CD1c-positive myeloid dendritic cell (primary cell): ENCODE data around the gene CINP.
"Not testable (repeated sequence)": the region's sequence is repeated elsewhere in the genome, so short reads cannot be mapped to it uniquely, and the experiment has no call there.

Source experiments
- DNase-seq: peaks from one replicate; pipeline ENCODE4 v3.0.0-alpha.2; 2016; ENCODE audit errors: extremely low spot score

The CINP gene

DNA sequence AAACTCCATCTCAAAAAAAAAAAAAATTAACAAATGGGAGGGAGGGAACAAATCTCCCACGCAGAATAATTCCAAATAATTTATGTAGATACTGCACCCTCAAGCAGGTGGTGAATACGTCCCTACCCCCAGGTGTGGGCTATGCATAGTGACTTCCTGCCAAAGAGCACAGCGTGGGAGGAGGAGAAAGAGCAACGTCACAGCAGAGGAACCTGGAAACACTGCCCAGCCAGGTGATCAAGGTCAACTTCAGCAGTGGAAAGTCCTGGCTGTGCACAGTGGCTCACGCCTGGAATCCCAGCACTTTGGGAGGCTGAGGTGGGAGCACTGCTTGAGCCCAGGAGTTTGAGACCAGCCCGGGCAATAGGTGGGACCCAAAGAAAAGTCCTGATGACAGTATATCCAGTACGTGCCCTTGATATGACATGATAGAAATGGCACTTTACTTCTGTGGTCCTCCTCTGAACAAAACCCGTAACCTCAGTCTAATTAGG lies 9.5 kb downstream of the CINP start:
- DNase-seq = no peak

DNA sequence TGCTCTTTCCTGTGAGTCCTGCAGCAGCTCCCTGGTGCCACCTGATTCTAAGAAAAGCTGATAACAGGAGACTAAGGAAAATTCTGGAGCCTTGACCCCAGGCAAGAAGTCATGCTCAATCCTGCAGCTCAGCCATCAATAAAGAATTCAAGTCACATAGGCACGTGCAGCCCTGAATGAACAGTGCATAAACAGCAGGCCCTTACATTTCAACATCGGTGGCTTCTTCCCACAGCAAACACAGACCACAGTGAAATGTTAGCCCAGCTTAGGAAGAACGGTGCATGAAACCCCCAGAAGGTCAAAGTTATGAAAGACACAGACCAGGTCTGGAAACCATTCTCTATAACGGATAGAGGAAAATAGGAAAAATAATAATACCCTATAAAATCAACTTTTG lies 10.5 kb downstream of the CINP start:
- DNase-seq = no peak

GRCh38 chr14:102351593-102351992 lies 11.1 kb downstream of the CINP start:
- DNase-seq = not testable (repeated sequence)

- DNase-seq = no peak
These were observed 11.7 kb downstream of the CINP start for GRCh38 chr14:102351023-102351422.

GRCh38 chr14:102348376-102348775 lies 14.3 kb downstream of the CINP start:
- DNase-seq = no peak

DNA sequence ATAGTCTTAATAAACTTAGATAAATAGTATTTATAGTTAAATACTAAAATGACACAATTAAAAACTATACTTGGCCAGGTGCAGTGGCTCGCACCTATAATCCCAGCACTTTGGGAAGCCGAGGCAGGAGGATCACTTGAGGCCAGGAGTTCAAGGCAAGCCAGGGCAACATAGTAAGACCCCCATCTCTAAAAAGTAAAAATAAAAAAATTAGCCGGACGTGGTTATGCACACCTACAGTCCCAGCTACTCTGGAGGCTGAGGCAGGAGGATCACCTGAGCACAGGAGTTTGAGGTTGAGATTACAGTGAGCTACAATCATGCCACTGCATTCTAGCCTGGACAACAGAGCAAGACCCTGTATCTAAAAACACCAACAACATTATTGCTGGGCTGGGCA lies 16.0 kb downstream of the CINP start:
- no peak for DNase-seq

GRCh38 chr14:102345232-102345631 lies 17.5 kb downstream of the CINP start:
- DNase-seq = no peak

- DNase-seq = no peak
These were observed 18.2 kb downstream of the CINP start for GRCh38 chr14:102344485-102344884.

- DNase-seq = no peak
These were observed 18.6 kb downstream of the CINP start for GRCh38 chr14:102344084-102344483.

DNA sequence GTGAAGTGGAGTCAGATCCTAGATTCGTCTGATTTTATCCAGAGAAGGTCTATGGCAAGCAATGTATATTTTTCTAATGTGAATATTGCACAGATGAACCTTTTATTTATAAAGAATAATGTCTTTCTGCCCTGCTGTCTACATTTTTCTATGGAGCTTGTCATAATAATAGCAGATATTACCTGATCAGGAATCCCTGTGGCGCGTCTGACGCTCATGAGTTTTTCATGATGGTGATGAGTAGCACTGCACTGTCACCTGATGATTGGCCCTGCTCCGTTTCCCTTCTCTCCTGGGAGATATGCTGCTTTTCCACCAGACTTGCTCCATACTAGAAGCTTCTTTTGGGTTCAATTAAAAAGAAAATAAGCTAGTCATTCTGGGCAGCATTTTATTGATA lies 20.5 kb downstream of the CINP start:
- DNase-seq = no peak

GRCh38 chr14:102341566-102341965 lies 21.1 kb downstream of the CINP start:
- DNase-seq = no peak

- DNase-seq = no peak
These were observed 24.0 kb downstream of the CINP start for GRCh38 chr14:102338724-102339123.

DNA sequence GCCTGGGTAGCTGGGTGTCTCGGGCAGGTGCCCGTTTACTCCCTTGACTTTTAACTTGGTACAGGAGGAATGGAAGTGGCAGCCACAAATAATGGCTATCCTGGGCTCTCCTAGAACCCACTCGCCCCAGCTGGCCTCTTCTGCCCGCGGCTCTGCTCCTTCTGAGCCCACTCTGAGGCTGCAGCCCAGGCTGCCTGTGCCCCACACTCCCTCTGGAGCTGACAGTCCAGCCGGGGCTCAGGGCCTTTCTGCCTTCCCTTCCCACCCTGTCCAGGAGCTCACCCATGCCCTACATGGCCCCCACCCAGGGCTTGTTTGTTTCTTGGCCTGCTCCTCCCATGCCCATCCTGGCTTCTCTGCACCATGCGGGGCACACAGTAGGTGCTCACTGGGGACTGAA lies 27.5 kb downstream of the CINP start:
- DNase-seq = no peak

GRCh38 chr14:102333795-102334705 lies 28.6 kb downstream of the CINP start:
- DNase-seq = no peak

- peak; percentile 29 for DNase-seq
These were observed 29.3 kb downstream of the CINP start for GRCh38 chr14:102333390-102333789.

DNA sequence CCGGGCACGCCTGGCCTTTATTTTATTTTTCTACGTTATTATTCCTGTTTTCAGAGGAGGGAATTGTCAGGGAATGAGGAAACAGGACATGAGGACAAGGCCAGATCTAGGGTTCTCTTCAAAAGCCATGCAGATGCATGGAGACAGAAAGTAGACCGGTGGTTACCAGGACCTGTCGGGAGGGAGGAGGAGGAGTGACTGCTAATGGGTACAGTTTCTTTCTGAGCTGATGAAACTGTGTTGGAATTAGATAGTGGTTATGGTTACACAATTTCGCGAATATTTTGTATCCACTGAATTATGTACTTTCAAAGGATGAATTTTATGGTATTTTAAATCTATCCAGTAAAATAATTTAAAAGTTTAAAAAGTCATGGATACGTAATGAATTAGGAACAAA lies 31.9 kb downstream of the CINP start:
- DNase-seq = no peak

- DNase-seq = not testable (repeated sequence)
These were observed 33.3 kb downstream of the CINP start for GRCh38 chr14:102329381-102329780.

GRCh38 chr14:102326583-102326982 lies 36.1 kb downstream of the CINP start:
- no peak for DNase-seq

- DNase-seq = no peak
These were observed 36.8 kb downstream of the CINP start for GRCh38 chr14:102325791-102326345.

DNA sequence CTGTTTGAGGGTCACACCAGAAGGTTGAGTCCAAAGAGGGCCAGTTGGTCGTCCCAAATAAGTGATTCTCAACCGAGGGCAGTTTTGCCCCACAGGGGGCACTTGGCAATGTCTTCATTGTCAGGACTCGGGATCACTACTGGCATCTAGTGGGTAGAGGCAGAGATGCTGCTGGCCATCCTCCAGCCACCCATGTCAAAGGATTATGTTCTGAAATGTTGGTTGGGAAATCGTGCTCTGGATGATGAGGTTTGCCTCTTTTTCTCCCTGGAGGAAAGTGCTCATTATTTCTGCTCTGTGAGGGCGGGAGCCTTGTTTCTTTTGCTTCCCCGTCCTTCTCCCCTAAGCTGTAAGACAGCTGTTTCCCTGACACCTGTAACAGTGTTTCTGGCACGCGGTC lies 39.6 kb downstream of the CINP start:
- peak; percentile 51 for DNase-seq

DNA sequence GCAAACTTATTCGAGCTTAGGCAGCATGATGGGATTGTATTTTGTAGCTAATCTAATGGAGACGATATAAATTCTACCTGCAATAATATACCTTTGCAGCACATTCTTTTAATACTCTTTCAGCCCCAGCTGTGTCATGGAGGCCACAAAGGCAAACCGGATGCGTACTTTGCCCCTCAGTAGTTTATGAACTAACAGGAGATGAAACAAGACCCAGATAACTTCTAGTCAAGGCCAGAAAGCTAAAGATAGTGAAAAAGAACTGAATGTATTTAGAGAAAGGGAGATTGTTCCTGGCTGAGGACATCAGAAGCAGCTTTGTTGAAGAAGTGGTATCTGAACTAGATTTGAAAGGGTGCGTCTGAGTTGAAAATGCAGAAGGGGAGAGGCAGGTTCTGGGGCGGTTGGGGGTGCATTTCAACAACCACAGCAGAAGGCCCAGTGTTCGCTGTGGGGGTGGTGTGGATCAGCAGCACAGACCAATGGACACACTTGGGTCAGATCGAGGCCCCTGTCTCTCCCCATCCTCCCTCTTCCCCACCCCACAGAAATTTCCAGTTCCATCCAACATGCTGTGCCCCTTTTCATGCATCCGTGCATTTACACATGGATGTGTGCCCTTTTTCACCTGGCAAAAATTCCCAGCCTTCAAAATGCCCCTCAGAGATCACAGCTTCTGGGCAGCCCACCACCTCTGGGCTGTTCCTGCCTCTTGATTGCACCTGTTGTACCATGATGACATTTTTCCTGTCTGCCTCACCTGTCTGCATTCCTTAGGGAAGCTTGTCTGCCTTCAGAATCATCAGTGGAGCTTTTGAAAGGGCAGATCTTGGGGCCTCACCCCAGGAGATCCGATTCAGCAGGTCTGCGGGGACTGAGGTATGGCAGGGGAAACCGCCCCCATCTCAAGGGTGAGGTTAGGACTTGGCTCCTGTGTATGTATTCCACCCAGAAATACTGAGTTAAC lies 41.0 kb downstream of the CINP start:
- no peak for DNase-seq
